ENCODE data around the gene UBL3. TPM values are rescaled to one million over a fixed set of nuclear protein-coding genes. Genes with fewer than 3 reads are reported as not detected.
A peak's percentile ranks its signal among the peaks of the same experiment; 100 is the strongest.

The UBL3 gene
- total RNA-seq, 1 experiment from 2014 or later: 19.0 TPM

GRCh38 chr13:29753618-29754472, 96.6 kb downstream of the UBL3 start:
- TF ChIP-seq CTCF (conservative IDR thresholded peaks at IDR 0.05): no peak
- no peak overlapping the region for H2AK5ac ChIP-seq (ENCODE audit: insufficient read length, low read length)
- H3K27me3 ChIP-seq (ENCODE audit: insufficient read depth, low read length): no peaks in the 10 kb centered on the region
- H3K79me1 ChIP-seq (ENCODE audit: insufficient read depth, low read depth, low read length, poor library complexity, severe bottlenecking): no peaks in the 10 kb centered on the region
- no peak overlapping the region for H3K4me2 ChIP-seq (ENCODE audit: insufficient read depth, insufficient read length, low read length)
- H3K23ac ChIP-seq (ENCODE audit: insufficient read length, low read depth, low read length): no peak overlapping the region
- H2BK120ac ChIP-seq (ENCODE audit: low read depth, low read length, poor library complexity, severe bottlenecking): no peak overlapping the region
- H2BK5ac ChIP-seq (ENCODE audit: insufficient read length, low read length): no peak overlapping the region
- no peak overlapping the region for H3K4ac ChIP-seq (ENCODE audit: low read depth, low read length)
- Mint-ChIP-seq H3K36me3 (ENCODE audit: insufficient read depth in 1 of 3, low read depth in 3 of 3) (no peaks in the 10 kb centered on the region), H3K9me3 (no peaks in the 10 kb centered on the region; a peak in 1 of 5 replicates), H3K4me1 (peaks cover 17 to 18% of the 10 kb centered on the region in 2 experiments), H3K4me3 (no peak overlapping the region; a peak in 1 of 5 replicates), H3K27me3 (ENCODE audit: low read depth) (no peaks in the 10 kb centered on the region), H3K27ac (peak overlapping the region; percentile 11 to 88 (median 78); a peak in 5 of 7 replicates)
- H4K5ac ChIP-seq (ENCODE audit: insufficient read length, low read depth, low read length): no peak overlapping the region
- H4K91ac ChIP-seq (ENCODE audit: insufficient read length, low read depth, low read length): no peak overlapping the region
- H3K9ac ChIP-seq (ENCODE audit: extremely low read depth, insufficient read length, low read length): no peak overlapping the region
- H3K79me2 ChIP-seq (ENCODE audit: insufficient read depth, low read length): no peaks in the 10 kb centered on the region
- no peak overlapping the region for H3K56ac ChIP-seq (ENCODE audit: insufficient read length, low read depth, low read length)
- peaks cover 2% of the 10 kb centered on the region; the same call in 1 of the 2 replicates for H3K4me1 ChIP-seq (ENCODE audit: insufficient read depth, low read length)
- no peaks in the 10 kb centered on the region for H4K20me1 ChIP-seq (ENCODE audit: control insufficient read depth, insufficient read depth, insufficient read length)
- no peak for DNase-seq
- no peak overlapping the region for H3K18ac ChIP-seq (ENCODE audit: insufficient read length, low read depth, low read length)
- H3K23me2 ChIP-seq (ENCODE audit: insufficient read length, low read depth, low read length, poor library complexity, severe bottlenecking): no peaks in the 10 kb centered on the region
- no CpG with 5 or more reads among the region's 10 CpGs for WGBS (ENCODE audit: extremely low coverage, insufficient read length, low lambda C conversion rate)
- no peak overlapping the region for H2BK12ac ChIP-seq (ENCODE audit: insufficient read length, low read depth, low read length)
- H3K27ac ChIP-seq (ENCODE audit: insufficient read length, low read depth, low read length): no peak overlapping the region
- no peak overlapping the region for H3K14ac ChIP-seq (ENCODE audit: insufficient read depth, low read length)
- no peak overlapping the region for H4K8ac ChIP-seq (replicated peaks; ENCODE audit: insufficient read length, low read depth, low read length)
- H3T11ph ChIP-seq (ENCODE audit: low read length): no peak overlapping the region
- H2BK15ac ChIP-seq (ENCODE audit: low read depth, low read length): no peak overlapping the region
- no peak overlapping the region for H2BK20ac ChIP-seq (ENCODE audit: low read depth, low read length, poor library complexity, severe bottlenecking)
- H2AFZ ChIP-seq (ENCODE audit: low read length): no peak overlapping the region
- H3K9me3 ChIP-seq (ENCODE audit: control insufficient read depth, low read depth, low read length): no peaks in the 10 kb centered on the region
